RWPE2 (cell line): ENCODE results near the gene NPHP4.

ENCODE experiments used
- ATAC-seq: fragments of 200-7000 bp; cut with Tn5 transposase; 3 replicates; pipeline ENCODE4 v1.9.1; 2021; ENCODE audit warnings: low read depth
- DNase-seq: peaks from one replicate; pipeline ENCODE4 v3.0.0-alpha.2; 2020; ENCODE audit warnings: low spot score
- H3K27ac ChIP-seq: fragments of 450-650 bp; 2 replicates; pipeline ENCODE4 v1.5.1; 2017; ENCODE audit warnings: mild to moderate bottlenecking; ENCODE audit not compliant: poor library complexity, severe bottlenecking
- H3K27me3 ChIP-seq: fragments of 250-450 bp; sonication (Bioruptor Pico); 2 replicates; pipeline ENCODE4 v1.5.1; 2021; ENCODE audit warnings: mild to moderate bottlenecking, moderate library complexity; ENCODE audit not compliant: insufficient read depth, poor library complexity, severe bottlenecking
- H3K36me3 ChIP-seq: fragments of 250-450 bp; sonication (Bioruptor Pico); 2 replicates; pipeline ENCODE4 v1.5.1; 2020; ENCODE audit warnings: low read depth, mild to moderate bottlenecking, moderate library complexity
- H3K4me1 ChIP-seq: fragments of 250-450 bp; sonication (Bioruptor Pico); 2 replicates; pipeline ENCODE4 v1.5.1; 2021; ENCODE audit warnings: mild to moderate bottlenecking, moderate library complexity; ENCODE audit not compliant: insufficient read depth, poor library complexity, severe bottlenecking
- H3K4me3 ChIP-seq: fragments of 250-450 bp; sonication (Bioruptor Pico); 2 replicates; pipeline ENCODE4 v1.5.1; 2021; ENCODE audit warnings: mild to moderate bottlenecking, moderate library complexity; ENCODE audit not compliant: severe bottlenecking
- H3K9me3 ChIP-seq: fragments of 250-450 bp; sonication (Bioruptor Pico); 2 replicates; pipeline ENCODE4 v1.5.1; 2021; ENCODE audit warnings: mild to moderate bottlenecking, moderate library complexity; ENCODE audit not compliant: severe bottlenecking
- TF ChIP-seq, protein P1 (sequence below): fragments of 450-650 bp; IDR thresholded peaks from one replicate; pipeline ENCODE4 v1.5.1; 2017; ENCODE audit warnings: mild to moderate bottlenecking, moderate library complexity; ENCODE audit not compliant: poor library complexity, severe bottlenecking

The NPHP4 gene

DNA sequence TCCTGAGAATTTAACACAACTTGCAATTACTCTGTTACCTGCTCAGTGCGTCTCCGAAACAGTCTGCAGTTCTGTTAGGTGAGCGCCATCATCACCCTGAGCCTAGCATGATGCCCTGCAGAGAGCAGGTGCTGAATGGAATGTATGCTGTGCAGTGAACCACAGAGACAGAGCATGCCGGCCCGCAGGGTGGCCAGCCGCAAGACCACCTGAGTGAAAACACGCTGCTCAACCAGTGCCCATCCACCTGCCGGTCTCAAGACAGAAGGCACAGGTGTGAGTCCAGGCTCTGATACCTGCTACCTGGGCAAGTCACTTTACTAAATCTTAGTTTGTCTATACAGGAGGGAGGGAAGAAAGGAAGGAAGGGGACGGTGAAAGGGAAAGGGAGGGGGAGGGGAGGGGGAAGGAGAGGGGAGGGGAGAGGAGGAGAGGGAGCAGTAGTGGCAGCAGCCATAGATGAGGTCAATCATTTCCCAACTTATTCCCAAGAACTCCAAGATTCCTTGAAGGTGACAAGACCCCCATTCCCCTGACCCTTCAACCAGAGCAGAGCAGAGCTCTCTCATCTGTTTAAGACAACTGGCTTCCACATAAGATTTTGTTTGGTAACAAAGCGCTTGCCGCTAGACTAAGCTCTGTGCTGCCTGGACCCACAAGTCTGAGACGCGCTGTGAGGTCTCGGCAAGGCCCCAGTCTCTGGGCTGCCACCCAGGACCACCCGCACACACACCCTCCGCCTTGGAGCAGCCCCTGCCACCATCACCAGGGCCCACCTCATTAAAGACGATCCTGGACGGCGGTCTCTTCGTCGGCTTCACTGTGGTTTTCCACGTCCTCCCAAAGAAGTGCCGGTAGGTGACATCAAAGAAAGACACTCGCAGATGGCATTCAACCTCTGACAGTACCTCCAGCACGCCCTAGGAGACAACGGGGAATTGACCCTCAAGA is 14.5 kb downstream of the NPHP4 start:
- H3K27me3 ChIP-seq, result no peaks in the 10 kb centered on the region
- DNase-seq (peak; percentile 20), ATAC-seq (peak; percentile 35)
- H3K4me1 ChIP-seq, result peaks cover 4% of the 10 kb centered on the region
- H3K27ac ChIP-seq, result no peak overlapping the region
- H3K4me3 ChIP-seq, result no peak overlapping the region
- H3K36me3 ChIP-seq, result peaks cover 26% of the 10 kb centered on the region
- H3K9me3 ChIP-seq, result no peaks in the 10 kb centered on the region
- TF ChIP-seq, protein P1, sequence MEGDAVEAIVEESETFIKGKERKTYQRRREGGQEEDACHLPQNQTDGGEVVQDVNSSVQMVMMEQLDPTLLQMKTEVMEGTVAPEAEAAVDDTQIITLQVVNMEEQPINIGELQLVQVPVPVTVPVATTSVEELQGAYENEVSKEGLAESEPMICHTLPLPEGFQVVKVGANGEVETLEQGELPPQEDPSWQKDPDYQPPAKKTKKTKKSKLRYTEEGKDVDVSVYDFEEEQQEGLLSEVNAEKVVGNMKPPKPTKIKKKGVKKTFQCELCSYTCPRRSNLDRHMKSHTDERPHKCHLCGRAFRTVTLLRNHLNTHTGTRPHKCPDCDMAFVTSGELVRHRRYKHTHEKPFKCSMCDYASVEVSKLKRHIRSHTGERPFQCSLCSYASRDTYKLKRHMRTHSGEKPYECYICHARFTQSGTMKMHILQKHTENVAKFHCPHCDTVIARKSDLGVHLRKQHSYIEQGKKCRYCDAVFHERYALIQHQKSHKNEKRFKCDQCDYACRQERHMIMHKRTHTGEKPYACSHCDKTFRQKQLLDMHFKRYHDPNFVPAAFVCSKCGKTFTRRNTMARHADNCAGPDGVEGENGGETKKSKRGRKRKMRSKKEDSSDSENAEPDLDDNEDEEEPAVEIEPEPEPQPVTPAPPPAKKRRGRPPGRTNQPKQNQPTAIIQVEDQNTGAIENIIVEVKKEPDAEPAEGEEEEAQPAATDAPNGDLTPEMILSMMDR, result no peak

- DNase-seq (no peak), ATAC-seq (no peak)
- Histone ChIP-seq H3K4me1 (no peaks in the 10 kb centered on the region), H3K4me3 (no peak overlapping the region), H3K36me3 (peaks cover 18% of the 10 kb centered on the region), H3K27ac (no peak overlapping the region), H3K9me3 (no peaks in the 10 kb centered on the region), H3K27me3 (no peaks in the 10 kb centered on the region)
- TF ChIP-seq, protein P1, result no peak
Measured at GRCh38 chr1:5976726-5977493, 15.3 kb downstream of the NPHP4 start.

DNA sequence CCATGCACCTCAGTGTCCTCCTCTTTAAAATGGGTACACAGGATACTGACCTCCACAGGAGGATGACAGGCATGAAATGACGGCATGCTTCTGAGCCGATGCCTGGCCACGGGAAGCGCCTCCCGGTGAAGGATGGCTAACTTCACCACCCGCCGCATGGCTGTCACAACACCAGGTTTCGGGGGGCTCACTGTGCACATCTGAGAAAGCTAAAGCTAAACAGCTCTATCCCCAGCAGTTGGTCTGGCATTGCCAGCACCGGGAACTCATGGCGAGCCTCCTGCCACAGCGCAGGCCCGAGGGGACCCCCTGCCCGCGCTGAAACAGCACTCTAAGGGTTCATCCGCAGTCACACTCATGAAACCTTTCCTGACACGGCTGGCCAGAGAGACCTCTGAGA is 16.0 kb downstream of the NPHP4 start:
- no peaks in the 10 kb centered on the region for H3K27me3 ChIP-seq
- no peak overlapping the region for H3K27ac ChIP-seq
- no peaks in the 10 kb centered on the region for H3K9me3 ChIP-seq
- DNase-seq (no peak), ATAC-seq (no peak)
- no peak overlapping the region for H3K4me3 ChIP-seq
- peaks cover 12% of the 10 kb centered on the region for H3K36me3 ChIP-seq
- TF ChIP-seq, protein P1, result no peak
- H3K4me1 ChIP-seq, result no peaks in the 10 kb centered on the region

GRCh38 chr1:5975133-5975880 is 16.9 kb downstream of the NPHP4 start:
- ATAC-seq, result peak; percentile 64; the same call in 2 of the 3 replicates
- no peak overlapping the region for H3K4me3 ChIP-seq
- no peaks in the 10 kb centered on the region for H3K9me3 ChIP-seq
- no peak overlapping the region for H3K27ac ChIP-seq
- peak; percentile 27 for DNase-seq
- H3K4me1 ChIP-seq, result no peaks in the 10 kb centered on the region
- TF ChIP-seq, protein P1, result peak; percentile 55
- H3K27me3 ChIP-seq, result no peaks in the 10 kb centered on the region
- peaks cover 12% of the 10 kb centered on the region for H3K36me3 ChIP-seq
